ENCODE measurements around the gene CDK17.

Gene CDK17

GRCh38 chr12:96337953-96338352, 62.3 kb downstream of the CDK17 start:
- Histone ChIP-seq H3K4me1 (ENCODE audit: insufficient read depth, low read length, poor library complexity, severe bottlenecking) (peaks cover 16% of the 10 kb centered on the region), H3K27me3 (ENCODE audit: insufficient read depth, low read length, poor library complexity, severe bottlenecking) (no peaks in the 10 kb centered on the region), H3K9me2 (replicated peaks; ENCODE audit: low read depth, low read length) (no peaks in the 10 kb centered on the region), H3K4me3 (ENCODE audit: low read length, poor library complexity, severe bottlenecking) (no peak overlapping the region), H3K4me2 (ENCODE audit: low read depth, low read length, poor library complexity, severe bottlenecking) (no peak overlapping the region), H3K79me2 (ENCODE audit: insufficient read depth, low read length) (peaks cover 83% of the 10 kb centered on the region), H3K9ac (ENCODE audit: low read depth, low read length, poor library complexity, severe bottlenecking) (no peak overlapping the region), H3K36me3 (ENCODE audit: insufficient read depth, low read length) (no peaks in the 10 kb centered on the region; the same call in 1 of the 2 replicates), H3K9me3 (ENCODE audit: insufficient read depth, low read depth, low read length) (peaks cover 8% of the 10 kb centered on the region; the same call in 1 of the 2 replicates), H4K20me1 (ENCODE audit: insufficient read depth, low read length, poor library complexity, severe bottlenecking) (peaks cover 20% of the 10 kb centered on the region), H3F3A (ENCODE audit: low read depth) (no peaks in the 10 kb centered on the region), H2AFZ (ENCODE audit: low read length) (no peak overlapping the region)
- TF ChIP-seq EZH2phosphoT487 (IDR thresholded peaks at IDR 0.05; ENCODE audit: borderline replicate concordance) (no peak), CTCF (conservative IDR thresholded peaks at IDR 0.05; ENCODE audit: low read length) (no peak)

- TF ChIP-seq EZH2phosphoT487 (IDR thresholded peaks at IDR 0.05; ENCODE audit: borderline replicate concordance) = no peak
- no peak overlapping the region for H3K9ac ChIP-seq (ENCODE audit: low read depth, low read length, poor library complexity, severe bottlenecking)
- peaks cover 78% of the 10 kb centered on the region for H3K79me2 ChIP-seq (ENCODE audit: insufficient read depth, low read length)
- peaks cover 10% of the 10 kb centered on the region for H3K4me1 ChIP-seq (ENCODE audit: insufficient read depth, low read length, poor library complexity, severe bottlenecking)
- H3K4me3 ChIP-seq (ENCODE audit: low read length, poor library complexity, severe bottlenecking) = no peak overlapping the region
- no peak overlapping the region for H3K4me2 ChIP-seq (ENCODE audit: low read depth, low read length, poor library complexity, severe bottlenecking)
- H2AFZ ChIP-seq (ENCODE audit: low read length) = no peak overlapping the region
- peaks cover 8% of the 10 kb centered on the region; the same call in 1 of the 2 replicates for H3K9me3 ChIP-seq (ENCODE audit: insufficient read depth, low read depth, low read length)
- no peaks in the 10 kb centered on the region for H3F3A ChIP-seq (ENCODE audit: low read depth)
- H3K27me3 ChIP-seq (ENCODE audit: insufficient read depth, low read length, poor library complexity, severe bottlenecking) = no peaks in the 10 kb centered on the region
- no peaks in the 10 kb centered on the region for H3K9me2 ChIP-seq (replicated peaks; ENCODE audit: low read depth, low read length)
- H3K36me3 ChIP-seq (ENCODE audit: insufficient read depth, low read length) = peaks cover 9% of the 10 kb centered on the region
- H4K20me1 ChIP-seq (ENCODE audit: insufficient read depth, low read length, poor library complexity, severe bottlenecking) = peaks cover 5% of the 10 kb centered on the region
Measured at GRCh38 chr12:96336489-96336888, 63.8 kb downstream of the CDK17 start.

- H4K20me1 ChIP-seq (ENCODE audit: insufficient read depth, low read length, poor library complexity, severe bottlenecking) = no peaks in the 10 kb centered on the region
- no peaks in the 10 kb centered on the region for H3F3A ChIP-seq (ENCODE audit: low read depth)
- H3K9me2 ChIP-seq (replicated peaks; ENCODE audit: low read depth, low read length) = no peaks in the 10 kb centered on the region
- H3K9ac ChIP-seq (ENCODE audit: low read depth, low read length, poor library complexity, severe bottlenecking) = no peak overlapping the region
- H3K27me3 ChIP-seq (ENCODE audit: insufficient read depth, low read length, poor library complexity, severe bottlenecking) = no peaks in the 10 kb centered on the region
- H3K9me3 ChIP-seq (ENCODE audit: insufficient read depth, low read depth, low read length) = peaks cover 8% of the 10 kb centered on the region; the same call in 1 of the 2 replicates
- H3K79me2 ChIP-seq (ENCODE audit: insufficient read depth, low read length) = peaks cover 77% of the 10 kb centered on the region
- peaks cover 12% of the 10 kb centered on the region for H3K4me1 ChIP-seq (ENCODE audit: insufficient read depth, low read length, poor library complexity, severe bottlenecking)
- peaks cover 9% of the 10 kb centered on the region for H3K36me3 ChIP-seq (ENCODE audit: insufficient read depth, low read length)
- H2AFZ ChIP-seq (ENCODE audit: low read length) = no peak overlapping the region
- H3K4me3 ChIP-seq (ENCODE audit: low read length, poor library complexity, severe bottlenecking) = no peak overlapping the region
- TF ChIP-seq EZH2phosphoT487 (IDR thresholded peaks at IDR 0.05; ENCODE audit: borderline replicate concordance) = no peak
- no peak for TF ChIP-seq CTCF (conservative IDR thresholded peaks at IDR 0.05; ENCODE audit: low read length)
- H3K4me2 ChIP-seq (ENCODE audit: low read depth, low read length, poor library complexity, severe bottlenecking) = no peak overlapping the region
Measured at GRCh38 chr12:96335270-96335669, 65.0 kb downstream of the CDK17 start.

GRCh38 chr12:96334502-96334901, 65.7 kb downstream of the CDK17 start:
- no peak overlapping the region for H2AFZ ChIP-seq (ENCODE audit: low read length)
- H3K9me2 ChIP-seq (replicated peaks; ENCODE audit: low read depth, low read length) = no peaks in the 10 kb centered on the region
- H3F3A ChIP-seq (ENCODE audit: low read depth) = no peaks in the 10 kb centered on the region
- peaks cover 81% of the 10 kb centered on the region for H3K79me2 ChIP-seq (ENCODE audit: insufficient read depth, low read length)
- H3K4me2 ChIP-seq (ENCODE audit: low read depth, low read length, poor library complexity, severe bottlenecking) = no peak overlapping the region
- H3K27me3 ChIP-seq (ENCODE audit: insufficient read depth, low read length, poor library complexity, severe bottlenecking) = no peaks in the 10 kb centered on the region
- no peak for TF ChIP-seq CTCF (conservative IDR thresholded peaks at IDR 0.05; ENCODE audit: low read length)
- TF ChIP-seq EZH2phosphoT487 (IDR thresholded peaks at IDR 0.05; ENCODE audit: borderline replicate concordance) = no peak
- H4K20me1 ChIP-seq (ENCODE audit: insufficient read depth, low read length, poor library complexity, severe bottlenecking) = no peaks in the 10 kb centered on the region
- no peak overlapping the region for H3K9ac ChIP-seq (ENCODE audit: low read depth, low read length, poor library complexity, severe bottlenecking)
- H3K9me3 ChIP-seq (ENCODE audit: insufficient read depth, low read depth, low read length) = peaks cover 8% of the 10 kb centered on the region; the same call in 1 of the 2 replicates
- H3K4me3 ChIP-seq (ENCODE audit: low read length, poor library complexity, severe bottlenecking) = no peak overlapping the region
- H3K36me3 ChIP-seq (ENCODE audit: insufficient read depth, low read length) = peaks cover 9% of the 10 kb centered on the region
- peaks cover 20% of the 10 kb centered on the region for H3K4me1 ChIP-seq (ENCODE audit: insufficient read depth, low read length, poor library complexity, severe bottlenecking)
